ENCODE results near the gene RBBP4.
"Not testable (repeated sequence)": the region's sequence is repeated elsewhere in the genome, so short reads cannot be mapped to it uniquely, and the experiment has no call there.

The RBBP4 gene

DNA sequence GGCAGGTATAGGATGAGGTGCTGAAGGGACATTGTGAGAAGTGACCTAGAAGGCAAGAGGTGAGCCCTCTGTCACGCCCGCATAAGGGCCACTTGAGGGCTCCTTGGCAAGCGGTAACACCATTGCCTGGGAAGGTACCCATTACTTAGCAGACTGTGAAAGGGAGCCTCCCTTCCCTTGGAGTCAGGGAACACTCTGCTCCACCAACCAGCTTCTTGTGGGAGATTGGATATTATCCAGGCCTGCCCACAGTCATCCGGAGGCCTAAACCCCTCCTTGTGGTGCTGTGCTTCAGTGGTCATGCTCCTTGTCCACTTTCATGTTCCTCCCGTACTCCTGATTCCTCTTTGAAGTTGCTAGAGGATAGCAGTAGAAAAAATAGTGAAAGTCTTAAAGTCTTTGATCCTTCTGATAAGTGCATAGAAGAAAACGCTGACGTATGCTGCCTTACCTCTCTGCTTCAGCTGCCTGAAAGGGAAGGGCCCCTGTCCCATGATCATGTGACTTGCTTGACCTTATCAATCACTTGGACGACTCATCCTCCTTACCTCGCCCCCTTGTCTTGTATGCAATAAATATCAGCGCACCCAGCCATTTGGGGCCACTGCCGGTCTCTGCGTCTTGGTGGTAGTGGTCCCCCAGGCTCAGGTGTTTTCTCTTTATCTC is 16.0 kb downstream of the RBBP4 start:
- H3K4me3 ChIP-seq (ENCODE audit: low read depth, low read length), result no peak overlapping the region
- DNase-seq (ENCODE audit: low read depth), result no peak
- TF ChIP-seq, protein P1, sequence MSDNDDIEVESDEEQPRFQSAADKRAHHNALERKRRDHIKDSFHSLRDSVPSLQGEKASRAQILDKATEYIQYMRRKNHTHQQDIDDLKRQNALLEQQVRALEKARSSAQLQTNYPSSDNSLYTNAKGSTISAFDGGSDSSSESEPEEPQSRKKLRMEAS (IDR thresholded peaks at IDR 0.05; ENCODE audit: low read depth, low read length), result no peak
- TF ChIP-seq MYC (IDR thresholded peaks at IDR 0.05; ENCODE audit: low read depth, low read length), result no peak
- TF ChIP-seq, protein P2, sequence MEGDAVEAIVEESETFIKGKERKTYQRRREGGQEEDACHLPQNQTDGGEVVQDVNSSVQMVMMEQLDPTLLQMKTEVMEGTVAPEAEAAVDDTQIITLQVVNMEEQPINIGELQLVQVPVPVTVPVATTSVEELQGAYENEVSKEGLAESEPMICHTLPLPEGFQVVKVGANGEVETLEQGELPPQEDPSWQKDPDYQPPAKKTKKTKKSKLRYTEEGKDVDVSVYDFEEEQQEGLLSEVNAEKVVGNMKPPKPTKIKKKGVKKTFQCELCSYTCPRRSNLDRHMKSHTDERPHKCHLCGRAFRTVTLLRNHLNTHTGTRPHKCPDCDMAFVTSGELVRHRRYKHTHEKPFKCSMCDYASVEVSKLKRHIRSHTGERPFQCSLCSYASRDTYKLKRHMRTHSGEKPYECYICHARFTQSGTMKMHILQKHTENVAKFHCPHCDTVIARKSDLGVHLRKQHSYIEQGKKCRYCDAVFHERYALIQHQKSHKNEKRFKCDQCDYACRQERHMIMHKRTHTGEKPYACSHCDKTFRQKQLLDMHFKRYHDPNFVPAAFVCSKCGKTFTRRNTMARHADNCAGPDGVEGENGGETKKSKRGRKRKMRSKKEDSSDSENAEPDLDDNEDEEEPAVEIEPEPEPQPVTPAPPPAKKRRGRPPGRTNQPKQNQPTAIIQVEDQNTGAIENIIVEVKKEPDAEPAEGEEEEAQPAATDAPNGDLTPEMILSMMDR (IDR thresholded peaks at IDR 0.05; ENCODE audit: low read depth, low read length), result no peak
- no peak for TF ChIP-seq POLR2A (IDR thresholded peaks at IDR 0.05; ENCODE audit: extremely low read depth, insufficient read length)

DNA sequence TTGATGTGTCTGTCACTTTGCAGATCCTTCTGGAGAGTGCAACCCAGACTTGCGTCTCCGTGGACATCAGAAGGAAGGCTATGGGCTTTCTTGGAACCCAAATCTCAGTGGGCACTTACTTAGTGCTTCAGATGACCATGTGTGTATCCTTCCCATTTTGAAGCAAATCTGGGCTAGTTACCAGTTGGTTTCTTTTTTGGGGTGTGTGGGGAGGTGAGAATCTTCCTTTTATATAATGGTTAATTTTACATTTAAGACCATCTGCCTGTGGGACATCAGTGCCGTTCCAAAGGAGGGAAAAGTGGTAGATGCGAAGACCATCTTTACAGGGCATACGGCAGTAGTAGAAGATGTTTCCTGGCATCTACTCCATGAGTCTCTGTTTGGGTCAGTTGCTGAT is 17.7 kb downstream of the RBBP4 start:
- not testable (repeated sequence) for H3K4me3 ChIP-seq (ENCODE audit: low read depth, low read length); DNase-seq (ENCODE audit: low read depth)

DNA sequence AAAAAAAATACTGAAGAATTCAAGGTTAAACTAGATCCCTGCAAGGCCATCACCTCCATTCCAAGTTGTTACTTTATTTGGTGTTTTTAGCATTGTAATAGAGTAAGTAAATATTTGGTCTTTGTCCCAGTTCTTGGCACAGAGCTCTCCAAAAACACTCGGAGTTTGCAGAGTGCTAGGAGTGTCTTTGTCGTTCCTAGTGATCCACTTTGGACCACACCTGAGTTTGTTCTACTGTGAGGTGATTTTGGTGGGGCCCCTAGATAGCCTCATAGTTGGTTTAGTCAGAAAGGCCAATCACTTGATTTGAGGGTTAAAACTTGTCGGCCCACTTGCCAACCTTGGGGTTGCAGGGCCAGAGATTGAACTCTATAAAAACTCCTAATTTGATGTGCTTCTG is 25.9 kb downstream of the RBBP4 start:
- TF ChIP-seq, protein P1 (IDR thresholded peaks at IDR 0.05; ENCODE audit: low read depth, low read length), result no peak
- no peak for TF ChIP-seq MYC (IDR thresholded peaks at IDR 0.05; ENCODE audit: low read depth, low read length)
- TF ChIP-seq, protein P2 (IDR thresholded peaks at IDR 0.05; ENCODE audit: low read depth, low read length), result no peak
- TF ChIP-seq POLR2A (IDR thresholded peaks at IDR 0.05; ENCODE audit: extremely low read depth, insufficient read length), result no peak
- H3K4me3 ChIP-seq (ENCODE audit: low read depth, low read length), result no peak overlapping the region
- DNase-seq (ENCODE audit: low read depth), result no peak

DNA sequence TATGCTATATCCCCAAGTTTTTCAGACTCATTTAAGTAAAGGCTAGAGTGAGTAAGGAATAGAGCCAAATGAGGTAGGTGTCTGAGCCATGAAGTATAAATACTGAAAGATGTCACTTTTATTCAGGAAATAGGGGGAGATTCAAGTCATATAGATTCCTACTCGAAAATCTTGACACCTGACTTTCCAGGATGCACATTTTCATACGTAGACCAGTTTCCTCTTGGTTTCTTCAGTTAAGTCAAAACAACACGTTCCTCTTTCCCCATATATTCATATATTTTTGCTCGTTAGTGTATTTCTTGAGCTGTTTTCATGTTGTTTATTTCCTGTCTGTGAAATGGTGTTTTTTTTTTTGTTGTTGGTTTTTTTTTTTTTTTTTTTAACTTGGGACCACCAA is 29.0 kb downstream of the RBBP4 start:
- not testable (repeated sequence) for DNase-seq (ENCODE audit: low read depth); H3K4me3 ChIP-seq (ENCODE audit: low read depth, low read length)

DNA sequence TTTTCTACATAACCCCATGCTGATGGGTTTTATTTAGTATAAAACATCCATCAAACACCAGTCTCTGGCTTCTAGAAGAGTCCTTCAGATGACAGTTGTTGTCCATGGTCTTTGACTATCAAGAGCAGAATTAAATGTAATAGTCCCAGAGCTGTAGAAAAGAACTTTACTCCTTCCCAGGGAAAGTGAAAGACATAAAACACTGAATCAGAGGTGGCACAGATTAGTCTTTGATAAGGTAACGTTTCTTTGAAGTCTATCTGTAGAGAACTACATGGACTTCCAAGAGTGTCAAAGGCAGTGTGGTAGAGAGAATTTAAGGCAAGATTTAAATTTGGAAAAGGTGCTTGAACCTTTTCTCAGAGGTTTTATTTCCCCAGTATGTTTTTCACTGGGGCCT is 29.6 kb downstream of the RBBP4 start:
- TF ChIP-seq, protein P2 (IDR thresholded peaks at IDR 0.05; ENCODE audit: low read depth, low read length), result no peak
- TF ChIP-seq, protein P1 (IDR thresholded peaks at IDR 0.05; ENCODE audit: low read depth, low read length), result no peak
- TF ChIP-seq MYC (IDR thresholded peaks at IDR 0.05; ENCODE audit: low read depth, low read length), result no peak
- no peak for TF ChIP-seq POLR2A (IDR thresholded peaks at IDR 0.05; ENCODE audit: extremely low read depth, insufficient read length)
- no peak overlapping the region for H3K4me3 ChIP-seq (ENCODE audit: low read depth, low read length)
- DNase-seq (ENCODE audit: low read depth), result no peak

DNA sequence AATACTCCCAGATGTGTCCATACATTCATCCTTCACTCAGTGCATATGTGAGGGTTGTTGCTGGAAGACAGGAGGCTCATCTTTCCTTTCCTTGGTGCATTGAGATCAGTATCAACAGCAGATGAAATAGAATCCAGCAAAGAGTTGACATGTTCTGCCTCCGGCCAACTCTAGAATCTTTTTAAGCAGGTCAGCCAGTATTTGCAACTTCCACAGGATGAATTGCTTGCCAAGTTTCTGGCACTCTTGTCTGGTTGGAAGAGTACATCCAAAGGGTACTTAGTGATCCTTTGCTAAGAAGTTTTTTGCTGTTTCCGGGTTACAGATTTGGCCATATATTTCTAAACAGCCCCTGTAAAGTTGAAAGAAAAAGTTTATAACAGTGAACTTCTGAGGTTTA is 30.5 kb downstream of the RBBP4 start:
- TF ChIP-seq, protein P2 (IDR thresholded peaks at IDR 0.05; ENCODE audit: low read depth, low read length), result no peak
- no peak for TF ChIP-seq POLR2A (IDR thresholded peaks at IDR 0.05; ENCODE audit: extremely low read depth, insufficient read length)
- TF ChIP-seq, protein P1 (IDR thresholded peaks at IDR 0.05; ENCODE audit: low read depth, low read length), result no peak
- no peak for TF ChIP-seq MYC (IDR thresholded peaks at IDR 0.05; ENCODE audit: low read depth, low read length)
- no peak for DNase-seq (ENCODE audit: low read depth)

DNA sequence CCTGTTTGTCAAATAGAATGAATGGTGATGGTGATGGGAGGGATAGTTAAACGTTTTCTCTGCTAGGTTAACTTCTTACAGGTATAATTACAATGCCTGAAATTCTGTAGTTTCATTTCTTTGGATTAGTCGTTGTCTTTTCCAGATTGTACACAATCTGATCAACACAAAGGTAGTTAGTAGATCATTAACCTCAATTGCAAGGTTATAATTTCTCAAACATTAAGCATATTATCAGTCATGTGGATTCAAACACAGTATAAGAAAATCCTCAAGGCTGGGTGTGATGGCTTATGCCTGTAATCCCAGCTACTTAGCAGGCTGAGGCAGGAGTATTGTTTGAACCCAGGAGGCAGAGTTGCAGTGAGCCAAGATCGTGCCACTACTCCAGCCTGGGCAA is 31.0 kb downstream of the RBBP4 start:
- H3K4me3 ChIP-seq (ENCODE audit: low read depth, low read length), result no peak overlapping the region
- TF ChIP-seq MYC (IDR thresholded peaks at IDR 0.05; ENCODE audit: low read depth, low read length) (no peak), POLR2A (IDR thresholded peaks at IDR 0.05; ENCODE audit: extremely low read depth, insufficient read length) (no peak)
- TF ChIP-seq, protein P2 (IDR thresholded peaks at IDR 0.05; ENCODE audit: low read depth, low read length), result no peak
- TF ChIP-seq, protein P1 (IDR thresholded peaks at IDR 0.05; ENCODE audit: low read depth, low read length), result no peak
- no peak for DNase-seq (ENCODE audit: low read depth)

More for the DNA sequence above, 30.5 kb downstream of the RBBP4 start:
- no peak overlapping the region for H3K4me3 ChIP-seq (ENCODE audit: low read depth, low read length)

Data from NB4 (cell line).